K562 (cell line): ENCODE results near the gene CACNG7. TPM values are rescaled to one million over a fixed set of nuclear protein-coding genes. Genes with fewer than 3 reads are reported as not detected.

Source experiments
- ATAC-seq: fragments of 200-7000 bp; cut with Tn5 transposase; 3 replicates; pipeline ENCODE4 v1.9.1; 2020; ENCODE audit warnings: moderate library complexity
- BruUV-seq: library from RNA; stranded (reverse); fragments of 400-500 nt; replicated peaks from 2 replicates; lab custom pipeline; 2021; lab: Mats Ljungman, UMichigan
- CTCF ChIA-PET: fragments of 300-600 bp; formaldehyde crosslinking; extraction: SDS; loops from one replicate; lab custom pipeline; 2021; ENCODE audit warnings: low intra/inter-chr PET ratio; lab: Yijun Ruan, JAX
- POLR2A ChIA-PET: fragments of 300-600, 350-650 bp; sonication (Branson Sonifier 250); formaldehyde crosslinking; extraction: SDS; loops from one replicate; lab custom pipeline; 2021; ENCODE audit warnings: antibody characterized with exemption, inconsistent platforms; lab: Yijun Ruan, JAX
- DNase-seq, 4 experiments: peaks; one replicate each; pipeline versions ENCODE4 v3.0.0 to v3.0.0-alpha.2; 2011 to 2018; ENCODE audit warnings: low spot score in 3 of 4, mixed read lengths in 3 of 4; ENCODE audit errors: extremely low read depth in 1 of 4
- FAIRE-seq: peaks from 2 replicates; lab custom pipeline; 2011; peaks lifted over from hg19 to GRCh38; lab: Jason Lieb, UNC
- H2AFZ ChIP-seq: 2 replicates; pipeline ENCODE4 v1.6.0; 2011; ENCODE audit warnings: low read depth, low read length, control low read depth, inconsistent platforms
- H3K27ac ChIP-seq: fragments of 200-600 bp; 3 replicates; pipeline ENCODE4 v1.8.0; 2011; ENCODE audit warnings: low read depth, mild to moderate bottlenecking, control low read depth, inconsistent platforms, low read length, moderate library complexity, mixed read lengths; ENCODE audit errors: extremely low read depth
- H3K27me3 ChIP-seq, 2 experiments: fragments of 300-600 bp in 1 of 2; 2 replicates in 1 of 2; 3 replicates in 1 of 2; pipeline versions ENCODE4 v1.6.0 to v1.8.0; 2011; ENCODE audit warnings: inconsistent platforms in 2 of 2, low read length in 2 of 2, mild to moderate bottlenecking in 1 of 2, mixed read lengths in 1 of 2, moderate library complexity in 1 of 2; ENCODE audit not compliant: control insufficient read depth in 2 of 2, insufficient read depth in 2 of 2
- H3K36me3 ChIP-seq: fragments of 300-600 bp; 3 replicates; pipeline ENCODE4 v1.8.0; 2011; ENCODE audit warnings: mild to moderate bottlenecking, low read length, inconsistent platforms; ENCODE audit not compliant: control insufficient read depth, insufficient read depth
- H3K4me1 ChIP-seq, 2 experiments: fragments of 200-600 bp in 1 of 2; replicated peaks in 1 of 2; 2 replicates in 1 of 2; 3 replicates in 1 of 2; pipeline versions ENCODE4 v1.5.1 to v1.8.0; 2011; ENCODE audit warnings: inconsistent platforms in 2 of 2, low read length in 2 of 2, mild to moderate bottlenecking in 1 of 2, mixed read lengths in 1 of 2, moderate library complexity in 1 of 2; ENCODE audit not compliant: control insufficient read depth in 2 of 2, insufficient read depth in 2 of 2
- H3K4me2 ChIP-seq: 2 replicates; pipeline ENCODE4 v1.6.1; 2011; ENCODE audit warnings: low read length, control low read depth, inconsistent platforms, mixed read lengths; ENCODE audit not compliant: insufficient read depth
- H3K4me3 ChIP-seq: fragments of 200-600 bp; sonication (generic), shearing (Covaris generic); 2 replicates; pipeline ENCODE4 v1.5.1; 2016; ENCODE audit warnings: control low read depth, inconsistent platforms
- H3K79me2 ChIP-seq: fragments of 200-600 bp; 3 replicates; pipeline ENCODE4 v1.8.0; 2011; ENCODE audit warnings: low read length, inconsistent platforms; ENCODE audit not compliant: control insufficient read depth, insufficient read depth
- H3K9ac ChIP-seq, 2 experiments: 2 replicates each; pipeline versions ENCODE4 v1.6.0 to v1.6.1; 2011; ENCODE audit warnings: low read depth in 2 of 2, low read length in 2 of 2, control low read depth in 1 of 2, inconsistent platforms in 1 of 2, mild to moderate bottlenecking in 1 of 2, mixed read lengths in 1 of 2; ENCODE audit not compliant: insufficient read depth in 1 of 2
- H3K9me1 ChIP-seq: one replicate; pipeline ENCODE4 v1.6.0; 2011; ENCODE audit warnings: inconsistent platforms, mild to moderate bottlenecking, low read length, moderate library complexity; ENCODE audit not compliant: control insufficient read depth, insufficient read depth
- H3K9me3 ChIP-seq: replicated peaks from 2 replicates; pipeline ENCODE4 v1.5.1; 2011; ENCODE audit warnings: low read depth, low read length, inconsistent platforms; ENCODE audit not compliant: control insufficient read depth, insufficient read depth
- H4K20me1 ChIP-seq: replicated peaks from 2 replicates; pipeline ENCODE4 v1.6.1; 2011; ENCODE audit warnings: low read length, inconsistent platforms, mixed read lengths; ENCODE audit not compliant: control insufficient read depth, insufficient read depth
- DLX4 ChIP-seq: fragments of 250-450 bp; sonication (Bioruptor Pico); IDR thresholded peaks from 2 replicates; pipeline ENCODE4 v1.6.1; 2021; ENCODE audit warnings: mild to moderate bottlenecking
- FOXO4 ChIP-seq: fragments of 450-650 bp; formaldehyde crosslinking; IDR thresholded peaks from 2 replicates; pipeline ENCODE4 v1.4.0; 2020; ENCODE audit warnings: mild to moderate bottlenecking, moderate library complexity
- ZBTB34 ChIP-seq: fragments of 250-450 bp; sonication (Bioruptor Pico); IDR thresholded peaks from 2 replicates; pipeline ENCODE4 v1.8.0; 2021; ENCODE audit warnings: mild to moderate bottlenecking, moderate library complexity
- WGBS: fragments of 100-300 bp; shearing (Covaris generic); methylation state at CpG from one replicate; pipeline ENCODE4 v1.1.6; 2016; ENCODE audit warnings: low coverage, mixed read lengths; ENCODE audit not compliant: insufficient coverage; ENCODE audit errors: missing lambda C conversion rate; 5-methylcytosine and 5-hydroxymethylcytosine counted together
- in situ Hi-C: fragments of 300-500 bp; cut with MboI; formaldehyde crosslinking; loops from 4 replicates; pipeline ENCODE4 v1.15.0; 2018; ENCODE audit warnings: inconsistent platforms, mixed read lengths
- intact Hi-C: fragments of 100-400 bp; cut with micrococcal nuclease; formaldehyde crosslinking; loops from 2 replicates; pipeline ENCODE4 v1.14.2; 2022
- polyA plus RNA-seq, 8 experiments: library from polyadenylated mRNA; depleted of rRNA in 4 of 8; stranded (reverse) in 5 of 8; unstranded in 3 of 8; fragments of >200 nt; fragmentation: Nextera tagmentation in 2 of 8; fragmentation: Illumina TruSeq in 1 of 8; extraction: Ambion mirVana in 2 of 8; extraction: Trizol in 1 of 8; gene quantifications; 2 replicates each; pipeline versions ENCODE4 v1.2.1 to v1.2.3, GENCODE V29; 2011 to 2014; ENCODE audit warnings: inconsistent platforms in 1 of 8, missing spikeins in 1 of 8
- total RNA-seq, 7 experiments: library from RNA; depleted of rRNA in 6 of 7; stranded (reverse); fragments of >200 nt in 6 of 7; fragmentation: Illumina TruSeq in 2 of 7; extraction: Trizol in 2 of 7; gene quantifications; 2 replicates each; pipeline versions ENCODE4 v1.2.1 to v1.2.3, GENCODE V29; 2011 to 2021; ENCODE audit warnings: low replicate concordance in 1 of 7

The CACNG7 gene
- total and polyA plus RNA-seq, 9 of the 15 experiments (the other 6 are each of a cell fraction or from before 2014, with no cell fraction given): not detected

- H3K79me2 ChIP-seq: no peaks in the 10 kb centered on the region
- intact Hi-C loops: no loop called here
- H3K27ac ChIP-seq: no peak overlapping the region
- ATAC-seq (no peak), DNase-seq (no peak), FAIRE-seq (no peak)
- CTCF ChIA-PET: no interaction called here
- no peaks in the 10 kb centered on the region for H3K4me1 ChIP-seq
- in situ Hi-C loops: no loop called here
- BruUV-seq: no TSS peak
- H3K4me2 ChIP-seq: no peak overlapping the region
- H3K27me3 ChIP-seq: peaks cover 29 to 40% of the 10 kb centered on the region in 2 experiments; a peak in 4 of 5 replicates
- WGBS: 0% methylated on average over 10 of the region's 10 CpGs
- no peak overlapping the region for H3K4me3 ChIP-seq
- H3K9me3 ChIP-seq: no peaks in the 10 kb centered on the region
- no peaks in the 10 kb centered on the region for H3K9me1 ChIP-seq
- no peak overlapping the region for H3K9ac ChIP-seq
- H2AFZ ChIP-seq: no peak overlapping the region
- no peaks in the 10 kb centered on the region for H3K36me3 ChIP-seq
- POLR2A ChIA-PET: interaction anchor here (0.6 to 0.7 kb wide), 2 partner anchors 31 to 1771 kb away, joined by 4 read pairs; no protein-coding TSS in a partner anchor
- no peak for TF ChIP-seq ZBTB34 (CRISPR knock-in tag)
- TF ChIP-seq FOXO4 (CRISPR knock-in tag): no peak
- TF ChIP-seq DLX4 (CRISPR knock-in tag): no peak
- 0 out of 2 replicates have a peak, but pooled peaks cover 3% of the 10 kb centered on the region for H4K20me1 ChIP-seq
Observed at GRCh38 chr19:53960187-53960586, 51.1 kb downstream of the CACNG7 start.
